ENCODE data around the gene DUSP28.

DUSP28 gene

GRCh38 chr2:240578110-240578450 lies 17.9 kb downstream of the DUSP28 start:
- TF ChIP-seq, protein P1, sequence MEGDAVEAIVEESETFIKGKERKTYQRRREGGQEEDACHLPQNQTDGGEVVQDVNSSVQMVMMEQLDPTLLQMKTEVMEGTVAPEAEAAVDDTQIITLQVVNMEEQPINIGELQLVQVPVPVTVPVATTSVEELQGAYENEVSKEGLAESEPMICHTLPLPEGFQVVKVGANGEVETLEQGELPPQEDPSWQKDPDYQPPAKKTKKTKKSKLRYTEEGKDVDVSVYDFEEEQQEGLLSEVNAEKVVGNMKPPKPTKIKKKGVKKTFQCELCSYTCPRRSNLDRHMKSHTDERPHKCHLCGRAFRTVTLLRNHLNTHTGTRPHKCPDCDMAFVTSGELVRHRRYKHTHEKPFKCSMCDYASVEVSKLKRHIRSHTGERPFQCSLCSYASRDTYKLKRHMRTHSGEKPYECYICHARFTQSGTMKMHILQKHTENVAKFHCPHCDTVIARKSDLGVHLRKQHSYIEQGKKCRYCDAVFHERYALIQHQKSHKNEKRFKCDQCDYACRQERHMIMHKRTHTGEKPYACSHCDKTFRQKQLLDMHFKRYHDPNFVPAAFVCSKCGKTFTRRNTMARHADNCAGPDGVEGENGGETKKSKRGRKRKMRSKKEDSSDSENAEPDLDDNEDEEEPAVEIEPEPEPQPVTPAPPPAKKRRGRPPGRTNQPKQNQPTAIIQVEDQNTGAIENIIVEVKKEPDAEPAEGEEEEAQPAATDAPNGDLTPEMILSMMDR (IDR thresholded peaks at IDR 0.05; ENCODE audit: low read length) = no peak
- no peak for TF ChIP-seq EZH2 (IDR thresholded peaks at IDR 0.05; ENCODE audit: borderline replicate concordance, low read length)
- no peaks in the 10 kb centered on the region for H3K79me2 ChIP-seq (ENCODE audit: insufficient read depth, low read length)
- peaks cover 40% of the 10 kb centered on the region for H3K36me3 ChIP-seq (ENCODE audit: insufficient read depth, low read length)
- no peaks in the 10 kb centered on the region for H3K9me2 ChIP-seq (ENCODE audit: low read depth, low read length)
- no peaks in the 10 kb centered on the region for H3K9me3 ChIP-seq (ENCODE audit: low read length)
- no peak overlapping the region for H3K4me2 ChIP-seq (ENCODE audit: low read length)
- peaks cover 29% of the 10 kb centered on the region for H3K4me1 ChIP-seq (ENCODE audit: insufficient read depth, low read length, severe bottlenecking)
- H3K27ac ChIP-seq (ENCODE audit: low read depth, low read length, poor library complexity, severe bottlenecking) = no peak overlapping the region
- no peak overlapping the region for H3K9ac ChIP-seq (ENCODE audit: low read length)
- no peaks in the 10 kb centered on the region for H3F3A ChIP-seq (ENCODE audit: insufficient read depth, low read length)
- no peak overlapping the region for H3K4me3 ChIP-seq (ENCODE audit: low read depth, low read length, poor library complexity, severe bottlenecking)
- no peaks in the 10 kb centered on the region for H4K20me1 ChIP-seq (ENCODE audit: insufficient read depth, low read length)
- H3K27me3 ChIP-seq (ENCODE audit: insufficient read depth, low read length) = no peaks in the 10 kb centered on the region
- H2AFZ ChIP-seq (ENCODE audit: low read length) = no peak overlapping the region

DNA sequence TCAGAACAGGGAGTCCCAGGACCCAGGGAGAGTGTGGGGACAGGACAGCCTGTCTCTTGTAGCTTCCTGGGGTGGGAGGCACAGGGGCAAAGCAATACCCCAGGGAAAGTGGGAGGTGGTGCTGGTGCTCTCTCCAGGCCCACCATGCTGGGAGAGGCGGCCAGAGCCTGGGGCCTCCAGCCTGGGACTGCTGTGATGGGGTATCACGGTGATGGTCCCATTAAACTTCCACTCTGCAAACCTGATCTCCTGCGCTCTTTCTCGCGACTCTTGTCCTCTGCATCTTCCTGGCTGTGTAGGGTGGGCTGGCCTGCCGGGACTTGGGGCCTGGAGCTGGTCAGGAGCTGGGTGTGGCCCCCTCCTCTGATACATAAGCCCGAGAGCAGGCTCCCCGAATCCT lies 18.3 kb downstream of the DUSP28 start:
- Histone ChIP-seq H3K4me1 (ENCODE audit: insufficient read depth, low read length, severe bottlenecking) (peaks cover 30% of the 10 kb centered on the region), H3K4me2 (ENCODE audit: low read length) (no peak overlapping the region), H3K79me2 (ENCODE audit: insufficient read depth, low read length) (no peaks in the 10 kb centered on the region), H3K27me3 (ENCODE audit: insufficient read depth, low read length) (no peaks in the 10 kb centered on the region), H3K36me3 (ENCODE audit: insufficient read depth, low read length) (peaks cover 40% of the 10 kb centered on the region), H3K4me3 (ENCODE audit: low read depth, low read length, poor library complexity, severe bottlenecking) (no peak overlapping the region), H3K9me3 (ENCODE audit: low read length) (no peaks in the 10 kb centered on the region), H2AFZ (ENCODE audit: low read length) (no peak overlapping the region), H3K9me2 (ENCODE audit: low read depth, low read length) (no peaks in the 10 kb centered on the region), H3F3A (ENCODE audit: insufficient read depth, low read length) (no peaks in the 10 kb centered on the region), H3K27ac (ENCODE audit: low read depth, low read length, poor library complexity, severe bottlenecking) (no peak overlapping the region), H4K20me1 (ENCODE audit: insufficient read depth, low read length) (no peaks in the 10 kb centered on the region), H3K9ac (ENCODE audit: low read length) (no peak overlapping the region)
- TF ChIP-seq EZH2 (IDR thresholded peaks at IDR 0.05; ENCODE audit: borderline replicate concordance, low read length) = no peak
- TF ChIP-seq, protein P1 (IDR thresholded peaks at IDR 0.05; ENCODE audit: low read length) = no peak

DNA sequence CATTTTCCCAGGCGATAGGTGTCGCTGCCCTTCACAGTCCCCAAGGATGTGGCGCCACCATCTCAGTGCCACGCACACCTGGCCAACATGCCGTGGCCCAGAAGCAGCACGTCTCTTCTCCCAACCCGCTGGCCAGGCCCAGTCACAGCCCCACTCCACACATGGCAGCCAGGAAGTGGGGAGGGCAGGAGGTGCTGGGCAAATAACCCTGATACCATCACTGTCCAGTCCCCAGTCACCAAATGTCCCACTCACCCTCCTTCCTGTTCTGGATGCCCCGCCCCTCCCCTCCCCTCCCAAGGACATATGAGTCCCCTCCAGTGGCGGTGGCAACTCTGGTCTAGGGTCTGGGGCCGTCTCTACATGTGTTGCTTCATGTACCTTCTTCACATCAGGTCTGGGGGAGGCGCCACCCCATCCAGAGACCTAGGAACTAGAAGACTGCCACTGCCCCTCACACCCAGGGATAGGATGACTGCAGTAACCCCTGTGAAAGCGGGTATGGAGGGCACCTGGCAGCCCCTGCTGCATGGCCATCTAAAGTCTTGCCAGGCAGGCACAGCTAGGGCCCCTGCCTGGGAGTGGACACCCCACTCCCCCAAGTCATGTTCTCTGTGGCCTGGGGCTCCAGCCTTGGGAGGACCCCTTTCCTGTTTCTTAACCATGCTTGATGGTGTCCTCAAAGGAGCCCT lies 19.1 kb downstream of the DUSP28 start:
- no peaks in the 10 kb centered on the region for H4K20me1 ChIP-seq (ENCODE audit: insufficient read depth, low read length)
- H3K4me1 ChIP-seq (ENCODE audit: insufficient read depth, low read length, severe bottlenecking) = peaks cover 37% of the 10 kb centered on the region
- peak overlapping the region; percentile 10; the same call in 1 of the 2 replicates for H3K4me2 ChIP-seq (ENCODE audit: low read length)
- H3K79me2 ChIP-seq (ENCODE audit: insufficient read depth, low read length) = no peaks in the 10 kb centered on the region
- no peak overlapping the region for H2AFZ ChIP-seq (ENCODE audit: low read length)
- peak overlapping the region; percentile 81 for H3K27ac ChIP-seq (ENCODE audit: low read depth, low read length, poor library complexity, severe bottlenecking)
- H3K9ac ChIP-seq (ENCODE audit: low read length) = peak overlapping the region; percentile 35; the same call in 1 of the 2 replicates
- no peak overlapping the region for H3K4me3 ChIP-seq (ENCODE audit: low read depth, low read length, poor library complexity, severe bottlenecking)
- no peaks in the 10 kb centered on the region for H3F3A ChIP-seq (ENCODE audit: insufficient read depth, low read length)
- H3K9me2 ChIP-seq (ENCODE audit: low read depth, low read length) = no peaks in the 10 kb centered on the region
- TF ChIP-seq, protein P1 (IDR thresholded peaks at IDR 0.05; ENCODE audit: low read length) = no peak
- TF ChIP-seq EZH2 (IDR thresholded peaks at IDR 0.05; ENCODE audit: borderline replicate concordance, low read length) = no peak
- no peaks in the 10 kb centered on the region for H3K27me3 ChIP-seq (ENCODE audit: insufficient read depth, low read length)
- no peaks in the 10 kb centered on the region for H3K9me3 ChIP-seq (ENCODE audit: low read length)
- peaks cover 40% of the 10 kb centered on the region for H3K36me3 ChIP-seq (ENCODE audit: insufficient read depth, low read length)

Data from OCI-LY1 (cell line).